Body of pancreas (tissue), 4 donors: Measurements from ENCODE around the gene USP47. TPM values are rescaled to one million over a fixed set of nuclear protein-coding genes. Genes with fewer than 3 reads are reported as not detected.

Experiments used
- ATAC-seq: fragments of 150-250 bp; one replicate; pipeline ENCODE4 v1.9.1; 2016
- DNase-seq, 4 donors: peaks; one replicate each; pipeline ENCODE4 v3.0.0-alpha.2; 2019
- H3K27ac ChIP-seq, 4 donors: fragments of 200-600 bp; sonication (generic); 1 replicate in 3 of 4; 2 replicates in 1 of 4; pipeline versions ENCODE4 v1.5.1 to v1.6.1; 2016 to 2019; ENCODE audit warnings: mild to moderate bottlenecking in 1 of 4, mixed read lengths in 1 of 4, moderate library complexity in 1 of 4
- H3K27me3 ChIP-seq, 2 donors: fragments of 200-600 bp; sonication (generic); one replicate each; pipeline ENCODE4 v1.6.0; 2016; ENCODE audit warnings: mild to moderate bottlenecking in 1 of 2
- H3K36me3 ChIP-seq, 2 donors: fragments of 200-600 bp; sonication (generic); replicated peaks in 1 of 2; 2 replicates each; pipeline ENCODE4 v1.5.1; 2016; ENCODE audit warnings: low read depth in 2 of 2; ENCODE audit not compliant: insufficient read depth in 1 of 2
- H3K4me1 ChIP-seq: fragments of 200-600 bp; sonication (generic); one replicate; pipeline ENCODE4 v1.6.0; 2016
- H3K4me3 ChIP-seq, 2 donors: fragments of 200-600 bp; sonication (generic); 1 replicate in 1 of 2; 2 replicates in 1 of 2; pipeline ENCODE4 v1.5.1; 2016 to 2019
- H3K9me3 ChIP-seq, 3 donors: fragments of 200-600 bp; sonication (generic); 1 replicate in 2 of 3; 2 replicates in 1 of 3; pipeline ENCODE4 v1.5.1; 2016
- CTCF ChIP-seq, 7 experiments: fragments of 450-650 bp in 4 of 7; fragments of 200-600 bp in 3 of 7; sonication (generic) in 3 of 7; IDR thresholded peaks; one replicate each; pipeline ENCODE4 v1.5.1; 2016 to 2019; ENCODE audit warnings: antibody characterized with exemption in 7 of 7
- POLR2A ChIP-seq, 3 donors: fragments of 450-650 bp; IDR thresholded peaks; one replicate each; pipeline ENCODE4 v1.6.1; 2016; ENCODE audit warnings: antibody characterized with exemption in 3 of 3, mild to moderate bottlenecking in 2 of 3
- WGBS, 2 donors: methylation state at CpG; one replicate each; pipeline ENCODE4 v1.1.5; 2017; 5-methylcytosine and 5-hydroxymethylcytosine counted together
- intact Hi-C: fragments of 100-400 bp; cut with DNase I; formaldehyde crosslinking; loops from one replicate; pipeline ENCODE4 v1.15.1; 2023
- total RNA-seq, 2 donors: library from RNA; depleted of rRNA; stranded (reverse); fragments of >200 nt; gene quantifications; one replicate each; pipeline ENCODE4 v1.1.0, GENCODE V29; 2016

Gene USP47
- total RNA-seq, 2 donors from 2014 or later = 51.1 to 63.3 TPM

DNA sequence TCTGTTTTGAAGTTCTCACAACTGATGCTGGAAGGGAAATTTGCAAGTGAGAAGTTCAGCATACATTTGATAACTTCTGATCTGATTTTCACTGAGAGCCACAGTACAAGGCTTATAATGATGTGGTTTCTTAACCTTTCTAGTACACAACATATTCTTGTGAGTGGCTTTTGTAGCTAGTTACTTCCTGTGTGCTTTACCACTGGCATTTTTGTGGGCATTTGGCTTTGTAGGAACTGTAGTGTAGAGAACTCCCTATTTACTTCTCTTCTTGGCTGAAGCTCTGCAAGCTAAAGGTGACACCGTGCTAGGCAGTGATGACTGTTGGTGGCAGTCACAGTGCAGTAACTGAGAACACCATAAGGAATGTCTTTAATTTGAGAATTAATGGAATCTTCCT, 14.9 kb downstream of the USP47 start:
- no peak for ATAC-seq
- Histone ChIP-seq H3K27me3 (no peaks in the 10 kb centered on the region), H3K9me3 (no peaks in the 10 kb centered on the region), H3K4me1 (peaks cover 54% of the 10 kb centered on the region), H3K36me3 (no peaks in the 10 kb centered on the region), H3K27ac (no peak overlapping the region), H3K4me3 (no peak overlapping the region)
- 0 to 12% methylated on average over 1 of the region's 1 CpG for WGBS, 2 donors
- DNase-seq = no peak
- intact Hi-C loops = no loop called here
- TF ChIP-seq POLR2A (IDR thresholded peaks at IDR 0.05) (no peak), CTCF (IDR thresholded peaks at IDR 0.05) (no peak)

DNA sequence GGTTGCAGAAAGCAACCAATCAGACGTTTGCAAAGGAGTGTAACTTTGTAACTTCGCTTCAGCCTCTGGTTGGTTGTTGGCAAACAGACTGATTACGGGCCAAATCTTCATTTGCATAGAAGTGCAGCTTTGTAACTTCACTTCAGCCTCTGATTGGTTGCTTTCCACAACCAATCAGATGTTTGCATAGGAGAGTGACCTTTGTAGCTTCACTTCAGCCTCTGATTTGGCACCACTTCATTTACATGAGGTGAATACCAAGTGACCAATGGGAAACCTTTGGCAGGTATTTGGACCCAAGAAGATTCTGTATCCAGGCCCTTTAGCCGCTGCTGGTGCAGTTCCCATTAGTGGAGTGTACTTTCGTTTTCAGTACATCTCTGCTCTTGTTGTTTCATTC, 16.0 kb downstream of the USP47 start:
- no peaks in the 10 kb centered on the region for H3K9me3 ChIP-seq
- no peaks in the 10 kb centered on the region for H3K27me3 ChIP-seq
- no peak for TF ChIP-seq POLR2A (IDR thresholded peaks at IDR 0.05)
- TF ChIP-seq CTCF (IDR thresholded peaks at IDR 0.05) = no peak
- 62 to 63% methylated on average over 5 of the region's 5 CpGs for WGBS, 2 donors
- ATAC-seq (peak; percentile 21), DNase-seq (no peak)
- no peaks in the 10 kb centered on the region for H3K36me3 ChIP-seq
- peaks cover 44% of the 10 kb centered on the region for H3K4me1 ChIP-seq
- no peak overlapping the region for H3K27ac ChIP-seq
- no peak overlapping the region for H3K4me3 ChIP-seq
- intact Hi-C loops = no loop called here

GRCh38 chr11:11858676-11859075, 16.9 kb downstream of the USP47 start:
- 24 to 29% methylated on average over 1 of the region's 1 CpG for WGBS, 2 donors
- no peak overlapping the region for H3K27ac ChIP-seq
- peaks cover 42% of the 10 kb centered on the region for H3K4me1 ChIP-seq
- DNase-seq (no peak), ATAC-seq (no peak)
- no peak overlapping the region for H3K4me3 ChIP-seq
- H3K9me3 ChIP-seq = no peaks in the 10 kb centered on the region
- H3K27me3 ChIP-seq = no peaks in the 10 kb centered on the region
- no peaks in the 10 kb centered on the region for H3K36me3 ChIP-seq
- TF ChIP-seq POLR2A (IDR thresholded peaks at IDR 0.05) (no peak), CTCF (IDR thresholded peaks at IDR 0.05) (no peak)
- intact Hi-C loops = no loop called here

- ATAC-seq (no peak), DNase-seq (no peak)
- Histone ChIP-seq H3K9me3 (no peaks in the 10 kb centered on the region), H3K36me3 (no peaks in the 10 kb centered on the region), H3K4me1 (peaks cover 44% of the 10 kb centered on the region), H3K27ac (no peak overlapping the region), H3K27me3 (no peaks in the 10 kb centered on the region), H3K4me3 (no peak overlapping the region)
- WGBS, 2 donors = 72 to 74% methylated on average over 12 of the region's 12 CpGs
- TF ChIP-seq CTCF (IDR thresholded peaks at IDR 0.05) (no peak), POLR2A (IDR thresholded peaks at IDR 0.05) (no peak)
- intact Hi-C loops = no loop called here
These were observed 18.6 kb downstream of the USP47 start for GRCh38 chr11:11860103-11860979.

- WGBS, 2 donors = 91% methylated on average over 2 of the region's 2 CpGs
- intact Hi-C loops = no loop called here
- Histone ChIP-seq H3K27me3 (no peaks in the 10 kb centered on the region), H3K36me3 (no peaks in the 10 kb centered on the region), H3K27ac (no peak overlapping the region), H3K9me3 (peaks cover 0 to 4% (median 0%) of the 10 kb centered on the region in 3 donors), H3K4me3 (no peak overlapping the region), H3K4me1 (peaks cover 36% of the 10 kb centered on the region)
- no peak for ATAC-seq
- no peak for TF ChIP-seq CTCF (IDR thresholded peaks at IDR 0.05)
- no peak for TF ChIP-seq POLR2A (IDR thresholded peaks at IDR 0.05)
- no peak for DNase-seq
These were observed 21.2 kb downstream of the USP47 start for GRCh38 chr11:11862999-11863398.
